ENCODE results near the gene PTPRE.

GRCh38 chr10:128070721-128071416, 164.0 kb downstream of the PTPRE start:
- no peak for TF ChIP-seq SUZ12 (IDR thresholded peaks at IDR 0.05; ENCODE audit: extremely low read depth, insufficient read depth, insufficient read length)
- no peak for TF ChIP-seq YY1 (IDR thresholded peaks at IDR 0.05; ENCODE audit: insufficient read depth, insufficient read length)
